WTC11 (cell line): ENCODE data around the gene TRPM8. TPM values are rescaled to one million over a fixed set of nuclear protein-coding genes. Genes with fewer than 3 reads are reported as not detected.

Experiments
- ATAC-seq: fragments of 200-7000 bp; cut with Tn5 transposase; 2 replicates; pipeline ENCODE4 v1.10.0; 2021; ENCODE audit warnings: mild to moderate bottlenecking, moderate library complexity
- CTCF ChIA-PET: fragments of 300-600 bp; sonication (Branson Sonifier 250); formaldehyde crosslinking; loops from one replicate; lab custom pipeline; 2021; ENCODE audit warnings: antibody characterized with exemption; lab: Charles Lee
- POLR2A ChIA-PET: fragments of 350-600 bp; sonication (Branson Sonifier 250); formaldehyde crosslinking; loops from one replicate; lab custom pipeline; 2021; ENCODE audit warnings: antibody characterized with exemption; lab: Charles Lee
- DNase-seq: peaks from one replicate; pipeline ENCODE4 v3.0.0; 2021; ENCODE audit warnings: low spot score
- H3K27ac Mint-ChIP-seq: 2 replicates; pipeline ENCODE4 v1.8.0; 2021; ENCODE audit warnings: mixed read lengths
- H3K27me3 Mint-ChIP-seq: 2 replicates; pipeline ENCODE4 v1.8.0; 2021; ENCODE audit warnings: low read depth, mild to moderate bottlenecking, moderate library complexity, mixed read lengths
- H3K36me3 Mint-ChIP-seq: 2 replicates; pipeline ENCODE4 v1.8.0; 2021; ENCODE audit warnings: mixed read lengths
- H3K4me1 Mint-ChIP-seq: 2 replicates; pipeline ENCODE4 v1.8.0; 2022; ENCODE audit warnings: mixed read lengths
- H3K4me3 Mint-ChIP-seq: 2 replicates; pipeline ENCODE4 v1.8.0; 2021; ENCODE audit warnings: mild to moderate bottlenecking, moderate library complexity, mixed read lengths
- H3K9me3 Mint-ChIP-seq: 2 replicates; pipeline ENCODE4 v1.8.0; 2021; ENCODE audit warnings: mixed read lengths
- ARID4B ChIP-seq: sonication (generic); formaldehyde crosslinking; IDR thresholded peaks from 2 replicates; pipeline ENCODE4 v1.8.0; 2023; ENCODE audit warnings: missing genetic modification reagents, mild to moderate bottlenecking, borderline replicate concordance
- ATF1 ChIP-seq: sonication (generic); formaldehyde crosslinking; IDR thresholded peaks from 2 replicates; pipeline ENCODE4 v1.8.1; 2023; ENCODE audit warnings: mild to moderate bottlenecking, moderate library complexity, missing genetic modification reagents
- CBFB ChIP-seq: sonication (generic); formaldehyde crosslinking; IDR thresholded peaks from 2 replicates; pipeline ENCODE4 v1.8.1; 2022; ENCODE audit warnings: mild to moderate bottlenecking, low read depth, missing genetic modification reagents
- CTCF ChIP-seq: fragments of 200-600 bp; IDR thresholded peaks from 2 replicates; pipeline ENCODE4 v1.8.0; 2022; ENCODE audit warnings: antibody characterized with exemption
- E2F1 ChIP-seq: sonication (generic); formaldehyde crosslinking; IDR thresholded peaks from 2 replicates; pipeline ENCODE4 v1.8.0; 2022; ENCODE audit warnings: mild to moderate bottlenecking, missing genetic modification reagents
- ELF4 ChIP-seq: sonication (generic); formaldehyde crosslinking; IDR thresholded peaks from 2 replicates; pipeline ENCODE4 v1.8.1; 2022; ENCODE audit warnings: low read depth, mild to moderate bottlenecking, moderate library complexity, missing genetic modification reagents
- FOXJ3 ChIP-seq: sonication (generic); formaldehyde crosslinking; IDR thresholded peaks from 2 replicates; pipeline ENCODE4 v1.9.0; 2021; ENCODE audit warnings: missing genetic modification reagents, mild to moderate bottlenecking, borderline replicate concordance
- GTF2I ChIP-seq: fragments of 250-450 bp; sonication (Bioruptor Pico); conservative IDR thresholded peaks from 2 replicates; pipeline ENCODE4 v1.4.0; 2021; ENCODE audit warnings: mild to moderate bottlenecking
- MYBL2 ChIP-seq: sonication (generic); formaldehyde crosslinking; IDR thresholded peaks from 2 replicates; pipeline ENCODE4 v1.8.1; 2023; ENCODE audit warnings: mild to moderate bottlenecking, moderate library complexity, missing genetic modification reagents
- NFE2L1 ChIP-seq: sonication (generic); formaldehyde crosslinking; IDR thresholded peaks from 2 replicates; pipeline ENCODE4 v1.8.1; 2023; ENCODE audit warnings: missing genetic modification reagents
- SMAD4 ChIP-seq: sonication (generic); formaldehyde crosslinking; IDR thresholded peaks from 2 replicates; pipeline ENCODE4 v1.8.0; 2022; ENCODE audit warnings: mild to moderate bottlenecking, missing genetic modification reagents
- SOX15 ChIP-seq: fragments of 250-450 bp; sonication (Bioruptor Pico); IDR thresholded peaks from 2 replicates; pipeline ENCODE4 v1.9.0; 2021; ENCODE audit warnings: mild to moderate bottlenecking
- TEAD4 ChIP-seq: sonication (generic); formaldehyde crosslinking; IDR thresholded peaks from 2 replicates; pipeline ENCODE4 v1.8.0; 2022; ENCODE audit warnings: mild to moderate bottlenecking, missing genetic modification reagents
- ZNF232 ChIP-seq: sonication (generic); formaldehyde crosslinking; IDR thresholded peaks from 2 replicates; pipeline ENCODE4 v1.8.0; 2022; ENCODE audit warnings: mild to moderate bottlenecking, missing genetic modification reagents
- ZNF396 ChIP-seq: fragments of 250-450 bp; sonication (Bioruptor Pico); IDR thresholded peaks from 2 replicates; pipeline ENCODE4 v1.8.0; 2021; ENCODE audit warnings: mild to moderate bottlenecking, moderate library complexity, borderline replicate concordance
- total RNA-seq: library from RNA; stranded (reverse); gene quantifications from 3 replicates; pipeline ENCODE4 v1.2.3, GENCODE V29; 2021

TRPM8 gene
- total RNA-seq, 1 experiment from 2014 or later = 0.26 TPM

- ATAC-seq = no peak
- Mint-ChIP-seq H3K9me3 (no peaks in the 10 kb centered on the region), H3K4me3 (no peak overlapping the region), H3K36me3 (no peaks in the 10 kb centered on the region), H3K4me1 (peaks cover 11% of the 10 kb centered on the region), H3K27me3 (peaks cover 19% of the 10 kb centered on the region), H3K27ac (no peak overlapping the region)
- POLR2A ChIA-PET = no interaction called here
- no peak for TF ChIP-seq FOXJ3 (CRISPR knock-in tag)
- no peak for TF ChIP-seq CTCF
- no peak for DNase-seq
- CTCF ChIA-PET = no interaction called here
Observed at GRCh38 chr2:233935426-233935825, 18.3 kb downstream of the TRPM8 start.

GRCh38 chr2:233936089-233936488 lies 18.9 kb downstream of the TRPM8 start:
- no peaks in the 10 kb centered on the region for H3K9me3 Mint-ChIP-seq
- no peak for DNase-seq
- peaks cover 19% of the 10 kb centered on the region for H3K27me3 Mint-ChIP-seq
- no peak overlapping the region for H3K27ac Mint-ChIP-seq
- TF ChIP-seq TEAD4 (CRISPR knock-in tag) = no peak
- no peak for TF ChIP-seq ZNF396
- TF ChIP-seq ZNF232 (CRISPR knock-in tag) = no peak
- TF ChIP-seq, all 79 proteins: peak for 0
- H3K4me3 Mint-ChIP-seq = no peak overlapping the region
- H3K36me3 Mint-ChIP-seq = no peaks in the 10 kb centered on the region
- CTCF ChIA-PET = no interaction called here
- POLR2A ChIA-PET = no interaction called here
- ATAC-seq = no peak
- peaks cover 8% of the 10 kb centered on the region for H3K4me1 Mint-ChIP-seq

GRCh38 chr2:233938676-233939370 lies 21.6 kb downstream of the TRPM8 start:
- Mint-ChIP-seq H3K9me3 (peaks cover 7% of the 10 kb centered on the region), H3K27me3 (peaks cover 19% of the 10 kb centered on the region), H3K4me3 (peak overlapping the region; percentile 67), H3K4me1 (peaks cover 8% of the 10 kb centered on the region), H3K27ac (no peak overlapping the region), H3K36me3 (peaks cover 3% of the 10 kb centered on the region; the same call in 1 of the 2 replicates)
- ChIA-PET POLR2A (no interaction called here), CTCF (interaction anchor here (0.5 kb wide), 1 partner anchor 1543 kb away, joined by 5 read pairs; no protein-coding TSS in a partner anchor)
- ATAC-seq = peak; percentile 65
- DNase-seq = peak; percentile 53
- TF ChIP-seq ELF4 (CRISPR knock-in tag) (no peak), SOX15 (CRISPR knock-in tag) (no peak), MYBL2 (CRISPR knock-in tag) (no peak), GTF2I (CRISPR knock-in tag) (no peak), CBFB (CRISPR knock-in tag) (no peak), NFE2L1 (CRISPR knock-in tag) (no peak), E2F1 (CRISPR knock-in tag) (no peak), SMAD4 (no peak), ARID4B (CRISPR knock-in tag) (no peak), ATF1 (CRISPR knock-in tag) (no peak)
